Astrocyte (in vitro differentiated cells and primary cell): Measurements from ENCODE around the gene PRR29.

ENCODE experiments used
- EZH2 ChIP-seq: IDR thresholded peaks from 2 replicates; pipeline ENCODE4 v1.6.1; 2012; ENCODE audit warnings: mild to moderate bottlenecking, low read length, inconsistent platforms; ENCODE audit not compliant: insufficient read depth
- TF ChIP-seq, protein P1 (sequence below): IDR thresholded peaks from 2 replicates; pipeline ENCODE4 v1.5.1; 2011; ENCODE audit warnings: low read depth, mild to moderate bottlenecking, inconsistent platforms, low read length, moderate library complexity; ENCODE audit not compliant: insufficient read depth

DNA sequence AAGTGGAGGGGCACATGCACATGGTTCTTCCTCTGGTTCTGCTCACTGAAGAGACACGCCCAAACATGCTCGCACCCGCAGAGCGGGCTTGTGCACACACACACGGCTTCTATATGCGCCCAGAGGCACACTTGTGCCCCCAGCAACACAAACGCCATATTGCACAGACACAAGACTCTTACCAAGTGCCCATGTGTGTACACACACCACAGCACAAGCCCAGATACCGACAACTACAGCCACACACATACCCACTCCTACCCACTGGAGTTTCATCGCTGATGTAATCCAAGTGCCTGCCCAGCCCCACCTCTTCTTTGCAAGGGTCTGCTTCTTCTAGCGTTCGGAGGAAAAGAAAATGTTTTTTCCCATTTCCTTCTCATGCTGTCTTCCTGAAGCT is 6.5 kb upstream of the PRR29 start:
- TF ChIP-seq, protein P1, sequence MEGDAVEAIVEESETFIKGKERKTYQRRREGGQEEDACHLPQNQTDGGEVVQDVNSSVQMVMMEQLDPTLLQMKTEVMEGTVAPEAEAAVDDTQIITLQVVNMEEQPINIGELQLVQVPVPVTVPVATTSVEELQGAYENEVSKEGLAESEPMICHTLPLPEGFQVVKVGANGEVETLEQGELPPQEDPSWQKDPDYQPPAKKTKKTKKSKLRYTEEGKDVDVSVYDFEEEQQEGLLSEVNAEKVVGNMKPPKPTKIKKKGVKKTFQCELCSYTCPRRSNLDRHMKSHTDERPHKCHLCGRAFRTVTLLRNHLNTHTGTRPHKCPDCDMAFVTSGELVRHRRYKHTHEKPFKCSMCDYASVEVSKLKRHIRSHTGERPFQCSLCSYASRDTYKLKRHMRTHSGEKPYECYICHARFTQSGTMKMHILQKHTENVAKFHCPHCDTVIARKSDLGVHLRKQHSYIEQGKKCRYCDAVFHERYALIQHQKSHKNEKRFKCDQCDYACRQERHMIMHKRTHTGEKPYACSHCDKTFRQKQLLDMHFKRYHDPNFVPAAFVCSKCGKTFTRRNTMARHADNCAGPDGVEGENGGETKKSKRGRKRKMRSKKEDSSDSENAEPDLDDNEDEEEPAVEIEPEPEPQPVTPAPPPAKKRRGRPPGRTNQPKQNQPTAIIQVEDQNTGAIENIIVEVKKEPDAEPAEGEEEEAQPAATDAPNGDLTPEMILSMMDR, result no peak
- TF ChIP-seq EZH2, result no peak
